ENCODE data around the gene ELL. TPM values are rescaled to one million over a fixed set of nuclear protein-coding genes. Genes with fewer than 3 reads are reported as not detected.

Gene ELL
- polyA plus RNA-seq, 1 of the 3 experiments (the other 2 are of a cell fraction), result 7.4 TPM

DNA sequence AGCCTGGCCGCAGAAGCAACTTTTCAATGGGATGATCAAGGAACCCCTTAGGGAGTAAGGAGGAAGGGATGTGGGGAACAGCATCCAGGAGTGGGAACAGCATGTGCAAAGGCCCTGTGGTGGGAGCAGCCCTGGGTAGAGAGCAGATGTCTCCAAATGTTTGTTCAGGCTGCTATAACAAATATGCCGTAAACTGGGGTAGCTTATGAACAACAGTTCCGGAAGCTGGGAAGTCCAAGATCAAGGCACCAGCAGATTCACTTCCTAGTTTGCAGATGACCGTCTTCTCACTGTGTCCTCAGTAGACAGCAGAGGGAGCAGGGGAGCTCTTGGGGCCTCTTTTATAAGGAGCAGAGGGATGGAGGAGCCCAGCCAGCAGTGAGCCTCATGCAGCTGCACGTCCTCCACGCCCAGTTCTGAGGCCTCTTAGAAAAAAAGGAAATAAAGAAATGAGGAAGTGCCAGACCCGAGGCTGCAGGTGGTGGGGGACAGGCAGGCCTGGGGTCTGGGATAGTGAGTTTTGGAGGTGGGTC lies 120.2 kb downstream of the ELL start:
- Histone ChIP-seq H3K27ac (ENCODE audit: low read depth in 2 of 2, low read length in 1 of 2) (no peak overlapping the region), H4K20me1 (ENCODE audit: insufficient read depth) (no peaks in the 10 kb centered on the region), H3K9me3 (no peaks in the 10 kb centered on the region), H3F3A (replicated peaks; ENCODE audit: insufficient read depth) (peaks cover 3% of the 10 kb centered on the region), H2AFZ (ENCODE audit: low read depth) (no peak overlapping the region), H3K9me2 (no peaks in the 10 kb centered on the region), H3K4me3 (ENCODE audit: low read depth in 2 of 2, low read length in 1 of 2) (no peak overlapping the region), H3K36me3 (replicated peaks in 1 of 2; ENCODE audit: control insufficient read depth in 1 of 2, insufficient read depth in 2 of 2, low read length in 1 of 2) (no peaks in the 10 kb centered on the region), H3K9ac (no peak overlapping the region), H3K79me2 (ENCODE audit: insufficient read depth) (no peaks in the 10 kb centered on the region), H3K27me3 (ENCODE audit: insufficient read depth) (no peaks in the 10 kb centered on the region), H3K4me1 (ENCODE audit: control insufficient read depth in 1 of 2, insufficient read depth in 2 of 2, low read depth in 1 of 2, low read length in 1 of 2) (no peaks in the 10 kb centered on the region), H3K4me2 (no peak overlapping the region)
- 77% methylated on average over 7 of the region's 7 CpGs for WGBS (ENCODE audit: low lambda C conversion rate)
- no peak for TF ChIP-seq CHD2 (IDR thresholded peaks at IDR 0.05; ENCODE audit: low read length, partially characterized antibody)
- TF ChIP-seq, protein P1, sequence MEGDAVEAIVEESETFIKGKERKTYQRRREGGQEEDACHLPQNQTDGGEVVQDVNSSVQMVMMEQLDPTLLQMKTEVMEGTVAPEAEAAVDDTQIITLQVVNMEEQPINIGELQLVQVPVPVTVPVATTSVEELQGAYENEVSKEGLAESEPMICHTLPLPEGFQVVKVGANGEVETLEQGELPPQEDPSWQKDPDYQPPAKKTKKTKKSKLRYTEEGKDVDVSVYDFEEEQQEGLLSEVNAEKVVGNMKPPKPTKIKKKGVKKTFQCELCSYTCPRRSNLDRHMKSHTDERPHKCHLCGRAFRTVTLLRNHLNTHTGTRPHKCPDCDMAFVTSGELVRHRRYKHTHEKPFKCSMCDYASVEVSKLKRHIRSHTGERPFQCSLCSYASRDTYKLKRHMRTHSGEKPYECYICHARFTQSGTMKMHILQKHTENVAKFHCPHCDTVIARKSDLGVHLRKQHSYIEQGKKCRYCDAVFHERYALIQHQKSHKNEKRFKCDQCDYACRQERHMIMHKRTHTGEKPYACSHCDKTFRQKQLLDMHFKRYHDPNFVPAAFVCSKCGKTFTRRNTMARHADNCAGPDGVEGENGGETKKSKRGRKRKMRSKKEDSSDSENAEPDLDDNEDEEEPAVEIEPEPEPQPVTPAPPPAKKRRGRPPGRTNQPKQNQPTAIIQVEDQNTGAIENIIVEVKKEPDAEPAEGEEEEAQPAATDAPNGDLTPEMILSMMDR (IDR thresholded peaks at IDR 0.05), result peak; percentile 31; the same call in 1 of the 2 replicates
- ChIA-PET CTCF (interaction anchor here (1.5 to 2.6 kb wide), 5 partner anchors 9 to 122 kb away, joined by 5 to 16 read pairs (median 7); no protein-coding TSS in a partner anchor), POLR2A (no interaction called here)
- no peak for DNase-seq

DNA sequence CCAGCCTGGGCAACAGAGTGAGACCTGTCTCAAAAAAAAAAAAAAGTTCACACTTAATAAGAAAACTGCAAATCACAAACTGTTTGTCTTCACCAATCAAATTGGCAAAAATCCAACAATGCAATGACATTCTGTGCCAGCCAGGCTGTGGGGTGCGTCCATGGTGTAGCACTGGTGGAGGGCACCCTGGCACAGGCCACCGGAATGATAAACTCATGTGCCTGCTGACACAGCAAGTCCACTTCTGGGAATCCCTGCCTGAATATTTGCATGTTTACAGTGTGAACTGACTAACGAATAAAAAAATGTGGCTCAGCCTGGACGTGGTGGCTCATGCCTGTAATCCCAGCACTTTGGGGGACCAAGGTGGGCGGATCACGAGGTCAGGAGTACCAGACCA lies 122.9 kb downstream of the ELL start:
- Histone ChIP-seq H4K20me1 (ENCODE audit: insufficient read depth) (no peaks in the 10 kb centered on the region), H3K79me2 (ENCODE audit: insufficient read depth) (no peaks in the 10 kb centered on the region), H3K4me2 (no peak overlapping the region), H3K27me3 (ENCODE audit: insufficient read depth) (no peaks in the 10 kb centered on the region), H3K27ac (ENCODE audit: low read depth in 2 of 2, low read length in 1 of 2) (no peak overlapping the region), H3K4me1 (ENCODE audit: control insufficient read depth in 1 of 2, insufficient read depth in 2 of 2, low read depth in 1 of 2, low read length in 1 of 2) (no peaks in the 10 kb centered on the region), H3K9me2 (no peaks in the 10 kb centered on the region), H3K9ac (no peak overlapping the region), H3K9me3 (no peaks in the 10 kb centered on the region), H2AFZ (ENCODE audit: low read depth) (no peak overlapping the region), H3F3A (replicated peaks; ENCODE audit: insufficient read depth) (peaks cover 3% of the 10 kb centered on the region), H3K4me3 (ENCODE audit: low read depth in 2 of 2, low read length in 1 of 2) (no peak overlapping the region), H3K36me3 (replicated peaks in 1 of 2; ENCODE audit: control insufficient read depth in 1 of 2, insufficient read depth in 2 of 2, low read length in 1 of 2) (no peaks in the 10 kb centered on the region)
- TF ChIP-seq, protein P2, sequence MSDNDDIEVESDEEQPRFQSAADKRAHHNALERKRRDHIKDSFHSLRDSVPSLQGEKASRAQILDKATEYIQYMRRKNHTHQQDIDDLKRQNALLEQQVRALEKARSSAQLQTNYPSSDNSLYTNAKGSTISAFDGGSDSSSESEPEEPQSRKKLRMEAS (IDR thresholded peaks at IDR 0.05; ENCODE audit: low read depth), result no peak
- TF ChIP-seq NFIC (IDR thresholded peaks at IDR 0.05; ENCODE audit: borderline replicate concordance), result no peak
- TF ChIP-seq, protein P3, sequence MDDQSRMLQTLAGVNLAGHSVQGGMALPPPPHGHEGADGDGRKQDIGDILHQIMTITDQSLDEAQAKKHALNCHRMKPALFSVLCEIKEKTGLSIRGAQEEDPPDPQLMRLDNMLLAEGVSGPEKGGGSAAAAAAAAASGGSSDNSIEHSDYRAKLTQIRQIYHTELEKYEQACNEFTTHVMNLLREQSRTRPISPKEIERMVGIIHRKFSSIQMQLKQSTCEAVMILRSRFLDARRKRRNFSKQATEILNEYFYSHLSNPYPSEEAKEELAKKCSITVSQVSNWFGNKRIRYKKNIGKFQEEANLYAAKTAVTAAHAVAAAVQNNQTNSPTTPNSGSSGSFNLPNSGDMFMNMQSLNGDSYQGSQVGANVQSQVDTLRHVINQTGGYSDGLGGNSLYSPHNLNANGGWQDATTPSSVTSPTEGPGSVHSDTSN (IDR thresholded peaks at IDR 0.05), result no peak
- no peak for DNase-seq
- POLR2A ChIA-PET, result no interaction called here
- 69% methylated on average over 6 of the region's 6 CpGs for WGBS (ENCODE audit: low lambda C conversion rate)
- CTCF ChIA-PET, result interaction anchor here (0.6 to 3.9 kb wide), 5 partner anchors 11 to 50 kb away, joined by 3 to 25 read pairs (median 5); partner anchors contain the start of gene GDF15
